Measurements from ENCODE around the gene ABHD12B. TPM values are rescaled to one million over a fixed set of nuclear protein-coding genes. Genes with fewer than 3 reads are reported as not detected.

ABHD12B gene
- total RNA-seq, 4 donors from 2014 or later = 0.32 to 7.9 (median 2.5) TPM; not detected in 1

GRCh38 chr14:50943261-50943942 is 71.5 kb downstream of the ABHD12B start:
- no peak for TF ChIP-seq POLR2A (IDR thresholded peaks at IDR 0.05)
- TF ChIP-seq EP300 (IDR thresholded peaks at IDR 0.05; ENCODE audit: low read depth) = no peak
- no peak for TF ChIP-seq POLR2AphosphoS5 (IDR thresholded peaks at IDR 0.05)
- TF ChIP-seq, protein P1, sequence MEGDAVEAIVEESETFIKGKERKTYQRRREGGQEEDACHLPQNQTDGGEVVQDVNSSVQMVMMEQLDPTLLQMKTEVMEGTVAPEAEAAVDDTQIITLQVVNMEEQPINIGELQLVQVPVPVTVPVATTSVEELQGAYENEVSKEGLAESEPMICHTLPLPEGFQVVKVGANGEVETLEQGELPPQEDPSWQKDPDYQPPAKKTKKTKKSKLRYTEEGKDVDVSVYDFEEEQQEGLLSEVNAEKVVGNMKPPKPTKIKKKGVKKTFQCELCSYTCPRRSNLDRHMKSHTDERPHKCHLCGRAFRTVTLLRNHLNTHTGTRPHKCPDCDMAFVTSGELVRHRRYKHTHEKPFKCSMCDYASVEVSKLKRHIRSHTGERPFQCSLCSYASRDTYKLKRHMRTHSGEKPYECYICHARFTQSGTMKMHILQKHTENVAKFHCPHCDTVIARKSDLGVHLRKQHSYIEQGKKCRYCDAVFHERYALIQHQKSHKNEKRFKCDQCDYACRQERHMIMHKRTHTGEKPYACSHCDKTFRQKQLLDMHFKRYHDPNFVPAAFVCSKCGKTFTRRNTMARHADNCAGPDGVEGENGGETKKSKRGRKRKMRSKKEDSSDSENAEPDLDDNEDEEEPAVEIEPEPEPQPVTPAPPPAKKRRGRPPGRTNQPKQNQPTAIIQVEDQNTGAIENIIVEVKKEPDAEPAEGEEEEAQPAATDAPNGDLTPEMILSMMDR (IDR thresholded peaks at IDR 0.05) = no peak
- Histone ChIP-seq H3K27me3 (no peaks in the 10 kb centered on the region), H3K9me3 (no peaks in the 10 kb centered on the region), H3K4me1 (peaks cover 0 to 19% (median 8%) of the 10 kb centered on the region in 4 donors), H3K27ac (peak overlapping the region; percentile 82 to 89 (median 87)), H3K36me3 (no peaks in the 10 kb centered on the region), H3K4me3 (peak overlapping the region; percentile 55 to 87 (median 74))
- intact Hi-C loops (cut with DNase I; ENCODE audit: low total_unique reads) (no loop called here), in situ Hi-C loops (cut with MboI; ENCODE audit: low pct_ligation_motif_present in 1 of 4, low pct_unique_long_range_greater_than_20kb in 1 of 4, low sequenced_read_pairs in 3 of 4) (no loop called here)
- WGBS, 2 donors (ENCODE audit: low coverage in 1 of 2) = 29% methylated on average over 26 of the region's 26 CpGs; no CpG with 5 or more reads in 1 of the 2 donors
- peak; percentile 58 for DNase-seq

DNA sequence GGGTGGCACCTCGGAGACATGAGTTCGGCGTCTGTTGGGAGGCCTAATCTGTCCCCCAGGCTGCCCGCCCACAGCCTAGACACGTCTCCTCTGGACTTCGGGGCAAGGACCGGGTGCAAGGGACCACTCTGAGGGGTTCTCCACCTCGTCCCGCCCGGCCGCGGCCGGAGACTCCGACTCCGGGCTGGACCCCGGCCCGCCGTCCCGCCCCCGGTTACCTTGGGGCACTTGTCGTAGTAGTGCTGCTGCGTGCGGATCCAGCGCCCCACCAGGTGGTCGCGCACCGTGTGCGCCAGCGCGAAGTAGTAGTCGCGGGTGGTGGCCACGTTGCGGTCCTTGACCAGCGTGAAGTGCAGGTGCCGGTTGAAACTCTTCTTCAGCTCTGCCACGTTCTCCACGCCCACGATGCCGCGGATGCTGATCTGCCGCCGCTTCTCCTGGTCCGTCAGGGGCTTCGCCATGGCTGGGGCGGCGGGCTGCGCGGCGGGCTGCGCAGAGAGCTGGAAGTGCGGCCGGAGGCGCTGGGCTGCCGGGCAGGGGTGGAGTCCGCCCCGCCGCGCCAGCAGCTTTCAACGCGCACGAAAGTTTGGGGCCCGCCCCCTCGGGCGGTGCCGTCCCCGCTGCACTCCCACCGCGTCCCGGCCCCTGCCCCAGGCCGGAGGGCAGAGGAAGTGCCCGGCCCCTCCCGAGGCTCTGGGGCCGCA is 72.2 kb downstream of the ABHD12B start, which contains the start of gene PYGL:
Gene PYGL, minus strand, starts transcription at position 541 of the 704 bp plus-strand sequence. Its CDS starts 80 bp downstream, at position 461.
- in situ Hi-C loops (cut with MboI; ENCODE audit: low pct_ligation_motif_present in 1 of 4, low pct_unique_long_range_greater_than_20kb in 1 of 4, low sequenced_read_pairs in 3 of 4) = no loop called here
- 3% methylated on average over 31 of the region's 74 CpGs; no CpG with 5 or more reads in 1 of the 2 donors for WGBS, 2 donors (ENCODE audit: low coverage in 1 of 2)
- peak within 1 kb of the TSS; percentile 82 to 89 (median 87) for H3K27ac ChIP-seq
- intact Hi-C loops (cut with DNase I; ENCODE audit: low total_unique reads) = no loop called here
- peaks cover 0 to 12% (median 6%) of the 10 kb centered on the region in 4 donors for H3K4me1 ChIP-seq
- TF ChIP-seq POLR2AphosphoS5 (IDR thresholded peaks at IDR 0.05) (peak in 2 of 3 donors; percentile 68 to 84), POLR2A (IDR thresholded peaks at IDR 0.05) (peak; percentile 77), EP300 (IDR thresholded peaks at IDR 0.05; ENCODE audit: low read depth) (no peak)
- TF ChIP-seq, protein P1 (IDR thresholded peaks at IDR 0.05) = peak in 1 of 5 experiments; percentile 6
- H3K36me3 ChIP-seq = no peaks in the 10 kb centered on the region
- peak within 1 kb of the TSS; percentile 55 to 87 (median 74) for H3K4me3 ChIP-seq
- H3K27me3 ChIP-seq = no peaks in the 10 kb centered on the region
- peak; percentile 78 for DNase-seq
- no peaks in the 10 kb centered on the region for H3K9me3 ChIP-seq

DNA sequence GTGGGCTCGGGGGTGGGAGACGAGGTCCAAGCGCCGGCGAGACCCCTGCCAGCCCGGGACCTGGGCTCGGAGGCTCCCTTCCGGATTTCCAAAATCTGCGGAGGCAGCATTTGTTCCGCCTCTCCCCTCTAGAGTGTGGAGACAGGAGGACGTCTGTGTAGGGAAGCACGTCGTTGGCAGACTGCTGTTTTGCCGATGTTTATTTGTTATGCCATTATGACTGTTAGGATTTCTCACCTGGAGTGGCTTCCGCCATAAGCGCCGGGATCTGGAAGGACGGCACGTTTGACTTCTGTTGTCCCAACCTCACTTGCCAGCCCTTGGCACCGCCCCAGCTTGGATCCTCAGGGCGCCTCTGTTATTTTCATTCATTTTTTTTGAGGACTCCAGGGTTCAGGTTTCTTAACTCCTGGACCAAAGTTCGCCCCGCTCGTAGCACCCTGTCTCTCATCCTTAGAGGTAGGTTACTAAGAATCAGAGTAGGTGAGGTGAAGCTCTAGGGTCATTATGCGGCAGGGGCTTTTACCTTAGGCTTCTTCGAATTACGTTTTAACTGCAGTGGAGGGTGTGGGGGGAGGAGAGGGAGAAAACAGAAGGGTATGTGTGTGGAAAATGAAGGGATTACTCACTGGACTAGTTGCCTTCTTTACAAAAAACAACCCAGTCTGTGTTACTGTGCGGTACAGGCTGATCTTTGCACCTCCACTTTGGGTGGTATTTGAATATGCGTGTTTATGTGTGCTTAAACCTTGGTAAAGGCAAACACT is 73.0 kb downstream of the ABHD12B start:
- Histone ChIP-seq H3K9me3 (no peaks in the 10 kb centered on the region), H3K4me3 (peak overlapping the region; percentile 55 to 87 (median 74)), H3K36me3 (no peaks in the 10 kb centered on the region), H3K27ac (peak overlapping the region; percentile 82 to 89 (median 87)), H3K27me3 (no peaks in the 10 kb centered on the region), H3K4me1 (peaks cover 0 to 8% (median 5%) of the 10 kb centered on the region in 4 donors)
- TF ChIP-seq, protein P1 (IDR thresholded peaks at IDR 0.05) = no peak
- no peak for TF ChIP-seq EP300 (IDR thresholded peaks at IDR 0.05; ENCODE audit: low read depth)
- no peak for TF ChIP-seq POLR2AphosphoS5 (IDR thresholded peaks at IDR 0.05)
- TF ChIP-seq POLR2A (IDR thresholded peaks at IDR 0.05) = no peak
- WGBS, 2 donors (ENCODE audit: low coverage in 1 of 2) = 8 to 30% methylated on average over 8 to 29 of the region's 29 CpGs
- peak; percentile 63 for DNase-seq
- in situ Hi-C loops (cut with MboI; ENCODE audit: low pct_ligation_motif_present in 1 of 4, low pct_unique_long_range_greater_than_20kb in 1 of 4, low sequenced_read_pairs in 3 of 4) = no loop called here
- intact Hi-C loops (cut with DNase I; ENCODE audit: low total_unique reads) = no loop called here
